Heart right ventricle (tissue), 16 donors: ENCODE measurements around the gene UBE2D4. TPM values are rescaled to one million over a fixed set of nuclear protein-coding genes. Genes with fewer than 3 reads are reported as not detected.

Experiments used
- ATAC-seq, 8 donors: fragments of 200-7000 bp; cut with Tn5 transposase; one replicate each; pipeline ENCODE4 v1.9.1; 2020; ENCODE audit warnings: mild to moderate bottlenecking in 8 of 8, moderate library complexity in 8 of 8, moderate number of reproducible peaks in 1 of 8
- DNase-seq, 2 donors: peaks; one replicate each; pipeline ENCODE4 v3.0.0-alpha.2; 2020
- H3K27ac ChIP-seq, 10 donors: fragments of 200-600 bp; sonication (generic) in 2 of 10; one replicate each; pipeline versions ENCODE4 v1.5.0 to v1.8.0; 2020 to 2022; ENCODE audit warnings: mild to moderate bottlenecking in 3 of 10
- H3K27me3 ChIP-seq, 7 donors: fragments of 200-600 bp; one replicate each; pipeline ENCODE4 v1.8.0; 2021 to 2022; ENCODE audit warnings: mild to moderate bottlenecking in 2 of 7
- H3K36me3 ChIP-seq, 9 donors: fragments of 200-600 bp; sonication (generic) in 1 of 9; one replicate each; pipeline versions ENCODE4 v1.5.0 to v1.8.0; 2020 to 2022; ENCODE audit warnings: mild to moderate bottlenecking in 2 of 9
- H3K4me1 ChIP-seq, 9 donors: fragments of 200-600 bp; sonication (generic) in 1 of 9; one replicate each; pipeline versions ENCODE4 v1.5.0 to v1.8.0; 2020 to 2022; ENCODE audit warnings: mild to moderate bottlenecking in 4 of 9
- H3K4me3 ChIP-seq, 10 donors: fragments of 200-600 bp; sonication (generic) in 2 of 10; one replicate each; pipeline versions ENCODE4 v1.5.0 to v1.8.0; 2020 to 2022; ENCODE audit warnings: mild to moderate bottlenecking in 7 of 10, moderate library complexity in 2 of 10
- H3K9me3 ChIP-seq, 11 donors: fragments of 200-600 bp in 10 of 11; sonication (generic) in 2 of 11; one replicate each; pipeline versions ENCODE4 v1.5.0 to v1.8.0; 2013 to 2022; ENCODE audit warnings: mild to moderate bottlenecking in 2 of 11, control low read depth in 1 of 11, moderate library complexity in 1 of 11
- WGBS, 2 donors: extraction: QIAGEN DNeasy Blood & Tissue Kit; methylation state at CpG; one replicate each; pipeline ENCODE4 v1.1.7; 2013; ENCODE audit warnings: inconsistent platforms in 1 of 2; 5-methylcytosine and 5-hydroxymethylcytosine counted together
- intact Hi-C, 10 donors: fragments of 100-400 bp; cut with DNase I; formaldehyde crosslinking; loops; one replicate each; pipeline versions ENCODE4 v1.11.1 to v1.14.2; 2022
- long read RNA-seq, 3 donors: library from polyadenylated mRNA; unstranded; transcript quantifications; one replicate each; pipeline ENCODE4 v2.0.0, GENCODE V29; 2020 to 2021
- polyA plus RNA-seq, 2 donors: library from polyadenylated mRNA; stranded (reverse); fragments of 200-250 nt; gene quantifications; one replicate each; pipeline ENCODE4 v1.2.3, GENCODE V29; 2013
- total RNA-seq, 10 donors: library from RNA; stranded (reverse); fragmentation: NEBNext Ultra II Directional in 3 of 10; extraction: Animal tissue kit (Norgen Biotek cat#: 25700) in 3 of 10; gene quantifications; one replicate each; pipeline versions ENCODE4 v1.2.1 to v1.2.4, GENCODE V29; 2021 to 2023
- TF ChIP-seq, protein P1 (sequence below), 9 donors: fragments of 200-600 bp; sonication (generic) in 2 of 9; IDR thresholded peaks; one replicate each; pipeline versions ENCODE4 v1.5.0 to v1.8.0; 2021 to 2022; ENCODE audit warnings: antibody characterized with exemption in 9 of 9, mild to moderate bottlenecking in 5 of 9, moderate library complexity in 1 of 9
- donor health status: Arrhythmogenic right ventricular cardiomyopathy.
- donor health status: ischemic (EF 13 %, LVEDD 7.1; RV severe dilation, severe dysfunction).
- donor health status: healthy with polysubstance abuse.
- donor health status: DM: no; HTN: yes; CAD: no.
- donor health status: DM: no; HTN: no; CAD: no.
- donor health status: ischemic (EF 25% LVEDD 6.9; RV normal size, moderate dysfunction).
- donor health status: ischemic (EF 25% LVEDD 5.7; RV mildly dilated, moderate dysfunction).
- donor health status: healthy.
- donor health status: DM: yes; HTN: yes; CAD: no.
- donor health status: Ischemic cardiomyopathy.
- donor health status: ischemic (EF 35%, LVEDD 5.7; RV mildly dilated, moderate dysfunction).
- donor health status: nonischemic (EF 11% LVEDD 7.7; RV severe dilation, severe dysfunction).
- donor health status: DM: yes; HTN: yes; CAD: no.
- donor health status: PGD.
- donor health status: ischemic (EF 29% LVEDD 5.4; RV normal size, mild dysfunction).
- donor health status: nonischemic (EF 23%, LVEDD 6.1; RV moderate dilation, normal function).

UBE2D4 gene
- 10 to 100 TPM; 34.4 to 56.1 (median 44.6) TPM for total RNA-seq
- polyA plus RNA-seq, result 10 to 100 TPM; 26.2 to 35.6 TPM
- long read RNA-seq, donor 1, transcript UBE2D4-201 (7 exons, 3,974 nt), result major isoform, 19 of 32 reads
- long read RNA-seq, donor 1, partial matches to known transcripts, result 0 of 32 reads
- long read RNA-seq, donor 1, other reads (novel, unspliced or antisense), result 7 of 32 reads
- long read RNA-seq, donor 2, transcript UBE2D4-201 (7 exons, 3,974 nt), result major isoform, 14 of 29 reads
- long read RNA-seq, donor 2, partial matches to known transcripts, result 0 of 29 reads
- long read RNA-seq, donor 2, other reads (novel, unspliced or antisense), result 7 of 29 reads
- long read RNA-seq, donor 3, transcript UBE2D4-201 (7 exons, 3,974 nt), result major isoform, 37 of 94 reads
- long read RNA-seq, donor 3, transcript UBE2D4-207 (8 exons, 849 nt), result minor isoform, 19 of 94 reads
- long read RNA-seq, donor 3, partial matches to known transcripts, result 31 of 94 reads
- long read RNA-seq, donor 3, other reads (novel, unspliced or antisense), result 2 of 94 reads

DNA sequence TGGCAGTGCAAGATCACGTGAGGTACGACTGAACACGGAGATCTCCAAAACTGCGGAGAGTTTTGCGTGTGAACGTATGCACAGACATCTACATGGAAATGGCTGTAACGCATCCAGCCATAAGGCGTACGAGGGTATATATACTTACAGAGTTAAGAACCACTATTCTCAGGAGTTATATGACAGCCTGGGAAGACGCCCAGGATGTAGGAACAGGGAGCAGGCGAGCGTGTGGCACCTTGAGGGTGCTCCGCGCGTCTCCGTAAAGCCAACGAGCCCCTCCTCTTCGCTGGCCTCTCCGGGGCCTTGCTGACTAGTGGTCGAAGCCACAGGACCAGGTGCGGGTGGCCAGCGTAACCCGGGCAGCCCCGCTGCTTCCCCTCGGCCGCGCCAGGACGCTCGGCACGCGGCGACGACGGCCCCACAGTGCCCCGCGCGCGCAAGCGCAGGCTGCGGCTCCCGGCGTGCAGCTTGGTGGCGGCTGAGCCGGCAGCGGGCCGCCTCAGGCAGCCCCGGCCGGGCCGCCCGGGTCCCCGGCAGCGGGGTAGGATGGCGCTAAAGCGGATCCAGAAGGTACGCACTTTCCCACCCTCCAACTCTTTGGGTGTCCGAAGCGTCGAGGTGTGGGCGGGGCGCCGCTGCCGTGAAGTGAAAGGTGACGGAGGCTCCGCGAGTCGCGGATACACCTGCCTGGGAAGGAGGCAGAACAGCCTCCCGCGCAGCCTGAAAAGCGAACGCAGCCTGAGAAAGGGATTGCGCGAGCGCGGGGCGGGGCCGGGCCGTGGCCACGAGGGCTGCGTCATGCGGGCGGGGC lies at the start of gene UBE2D4:
UBE2D4 (plus strand) TSS at position 453 of the 814 bp plus-strand sequence; CDS start at position 550, 97 bp downstream.
- WGBS, 2 donors, result 0 to 1% methylated on average over 81 to 82 of the region's 82 CpGs

DNA sequence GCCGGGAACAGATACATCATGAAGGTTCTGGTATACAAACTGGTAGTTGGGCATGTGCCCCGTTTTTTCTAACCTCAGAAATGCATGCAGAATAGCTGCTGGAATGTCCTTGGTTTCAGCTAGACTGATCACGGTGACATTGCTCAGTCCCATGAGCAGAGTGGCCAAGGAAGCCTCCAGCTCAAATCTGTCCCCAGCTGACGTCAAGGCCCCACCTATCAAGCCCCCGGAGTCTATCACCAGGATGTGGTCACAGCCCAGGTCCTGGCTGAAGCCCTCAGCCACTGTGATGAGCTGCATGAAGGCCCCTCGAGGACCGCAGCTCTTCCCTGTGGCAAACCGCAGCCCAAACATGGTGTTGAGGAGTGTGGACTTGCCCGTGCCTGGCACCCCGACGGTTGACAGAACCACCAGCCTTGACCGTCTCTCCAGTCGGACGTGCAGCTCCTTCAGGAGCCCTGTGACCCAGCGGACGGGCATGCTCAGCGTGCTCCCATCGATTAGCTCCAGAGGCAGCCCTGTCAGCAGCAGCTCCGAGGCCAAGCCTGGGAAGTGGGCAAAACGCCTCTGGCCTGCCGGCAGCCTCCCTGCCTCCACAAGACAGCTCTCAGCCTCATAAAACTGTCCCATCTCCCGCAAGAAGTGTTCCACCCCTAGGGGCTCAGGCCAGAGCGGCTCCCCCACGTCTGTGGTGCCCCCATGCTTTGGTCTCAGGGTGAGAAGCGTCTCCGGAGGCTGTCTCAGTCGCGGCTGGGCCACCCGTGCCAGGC lies 49.1 kb upstream of the UBE2D4 start:
- Histone ChIP-seq H3K27me3 (no peaks in the 10 kb centered on the region), H3K36me3 (peaks cover 0 to 82% (median 25%) of the 10 kb centered on the region in 9 donors), H3K27ac (peak overlapping the region in 5 of 10 donors; percentile 31 to 65 (median 51)), H3K4me3 (no peak overlapping the region), H3K4me1 (peaks cover 12 to 47% (median 40%) of the 10 kb centered on the region in 9 donors), H3K9me3 (no peaks in the 10 kb centered on the region)
- DNase-seq (no peak), ATAC-seq (peak in 1 of 8 donors; percentile 10)
- intact Hi-C loops, result no loop called here
- TF ChIP-seq, protein P1, sequence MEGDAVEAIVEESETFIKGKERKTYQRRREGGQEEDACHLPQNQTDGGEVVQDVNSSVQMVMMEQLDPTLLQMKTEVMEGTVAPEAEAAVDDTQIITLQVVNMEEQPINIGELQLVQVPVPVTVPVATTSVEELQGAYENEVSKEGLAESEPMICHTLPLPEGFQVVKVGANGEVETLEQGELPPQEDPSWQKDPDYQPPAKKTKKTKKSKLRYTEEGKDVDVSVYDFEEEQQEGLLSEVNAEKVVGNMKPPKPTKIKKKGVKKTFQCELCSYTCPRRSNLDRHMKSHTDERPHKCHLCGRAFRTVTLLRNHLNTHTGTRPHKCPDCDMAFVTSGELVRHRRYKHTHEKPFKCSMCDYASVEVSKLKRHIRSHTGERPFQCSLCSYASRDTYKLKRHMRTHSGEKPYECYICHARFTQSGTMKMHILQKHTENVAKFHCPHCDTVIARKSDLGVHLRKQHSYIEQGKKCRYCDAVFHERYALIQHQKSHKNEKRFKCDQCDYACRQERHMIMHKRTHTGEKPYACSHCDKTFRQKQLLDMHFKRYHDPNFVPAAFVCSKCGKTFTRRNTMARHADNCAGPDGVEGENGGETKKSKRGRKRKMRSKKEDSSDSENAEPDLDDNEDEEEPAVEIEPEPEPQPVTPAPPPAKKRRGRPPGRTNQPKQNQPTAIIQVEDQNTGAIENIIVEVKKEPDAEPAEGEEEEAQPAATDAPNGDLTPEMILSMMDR (IDR thresholded peaks at IDR 0.05), result no peak
- WGBS, 2 donors, result 92 to 93% methylated on average over 29 of the region's 29 CpGs

More for the DNA sequence above, at the start of gene UBE2D4:
- intact Hi-C loops, result loop anchor here in 2 of 10 donors (2.0 to 5.0 kb wide), 2 partner anchors 55 to 59 kb away; partner anchors contain the start of gene MRPS24 (in 1 of the 2)
- DNase-seq (peak; percentile 81 to 87), ATAC-seq (peak; percentile 94 to 97 (median 96))
- TF ChIP-seq, protein P1 (IDR thresholded peaks at IDR 0.05), result no peak
- Histone ChIP-seq H3K27me3 (no peaks in the 10 kb centered on the region), H3K4me1 (peaks cover 0 to 20% (median 16%) of the 10 kb centered on the region in 9 donors), H3K36me3 (no peaks in the 10 kb centered on the region), H3K27ac (peak within 1 kb of the TSS; percentile 74 to 99 (median 93)), H3K9me3 (peaks cover 0 to 4% (median 0%) of the 10 kb centered on the region in 11 donors), H3K4me3 (peak within 1 kb of the TSS; percentile 43 to 95 (median 71))

DNA sequence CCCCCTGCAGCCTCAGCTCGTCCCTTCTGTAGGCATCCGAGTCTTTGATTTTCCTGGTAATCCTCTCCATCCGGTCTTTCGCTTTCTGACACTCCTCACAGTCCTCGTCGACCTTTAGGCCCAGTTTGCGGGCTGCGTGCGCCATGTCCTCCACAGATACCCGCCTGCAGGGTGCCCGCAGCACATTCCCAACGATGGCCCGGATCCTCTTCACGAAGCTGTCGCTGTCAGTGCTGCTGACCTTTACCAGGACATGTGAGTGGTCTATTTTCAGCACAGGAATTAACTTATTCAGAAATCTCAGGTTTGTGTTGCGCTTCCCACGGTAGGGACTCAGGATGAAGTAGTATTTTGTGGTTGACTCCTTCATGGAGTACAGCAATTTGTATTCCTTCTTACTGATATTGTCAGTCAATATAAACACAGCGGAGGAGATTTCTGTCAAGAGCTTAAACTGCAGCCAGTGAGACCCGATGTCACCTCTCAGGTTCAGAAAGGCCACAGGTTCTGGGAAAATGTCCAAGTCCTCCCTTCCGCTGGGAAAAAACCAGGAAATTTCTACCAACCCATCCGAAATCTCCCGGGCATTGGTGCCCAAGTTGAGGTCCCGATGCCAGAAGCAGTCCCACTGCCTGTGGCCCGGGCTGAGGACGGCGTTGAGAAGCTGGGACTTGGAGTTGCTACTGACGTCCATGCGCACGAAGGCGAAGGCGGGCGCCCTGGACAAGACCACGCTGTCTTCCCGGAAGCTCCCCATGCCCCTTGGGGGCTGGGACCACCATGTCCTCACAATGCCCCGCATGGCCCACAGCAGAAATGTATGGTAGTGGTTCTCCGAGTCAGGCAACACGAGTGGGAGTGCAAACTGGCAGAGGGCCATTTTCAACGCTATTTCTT lies 48.0 kb upstream of the UBE2D4 start:
- intact Hi-C loops, result no loop called here
- 75 to 78% methylated on average over 38 of the region's 38 CpGs for WGBS, 2 donors
- peaks cover 0 to 90% (median 25%) of the 10 kb centered on the region in 9 donors for H3K36me3 ChIP-seq
- H3K9me3 ChIP-seq, result no peaks in the 10 kb centered on the region
- H3K27me3 ChIP-seq, result no peaks in the 10 kb centered on the region
- ATAC-seq, result peak in 4 of 8 donors; percentile 10 to 66 (median 47)
- no peak for DNase-seq
- peaks cover 5 to 38% (median 32%) of the 10 kb centered on the region in 9 donors for H3K4me1 ChIP-seq
- H3K4me3 ChIP-seq, result no peak overlapping the region
- TF ChIP-seq, protein P1 (IDR thresholded peaks at IDR 0.05), result no peak
- H3K27ac ChIP-seq, result peak overlapping the region in 8 of 10 donors; percentile 11 to 65 (median 48)
